ENCODE measurements around the gene PTPRM. TPM values are rescaled to one million over a fixed set of nuclear protein-coding genes. Genes with fewer than 3 reads are reported as not detected.

PTPRM gene
- total and polyA plus RNA-seq, 2 donors (not counting 3 experiments of a cell fraction or from before 2014, with no cell fraction given), result 37.4 to 43.7 TPM

DNA sequence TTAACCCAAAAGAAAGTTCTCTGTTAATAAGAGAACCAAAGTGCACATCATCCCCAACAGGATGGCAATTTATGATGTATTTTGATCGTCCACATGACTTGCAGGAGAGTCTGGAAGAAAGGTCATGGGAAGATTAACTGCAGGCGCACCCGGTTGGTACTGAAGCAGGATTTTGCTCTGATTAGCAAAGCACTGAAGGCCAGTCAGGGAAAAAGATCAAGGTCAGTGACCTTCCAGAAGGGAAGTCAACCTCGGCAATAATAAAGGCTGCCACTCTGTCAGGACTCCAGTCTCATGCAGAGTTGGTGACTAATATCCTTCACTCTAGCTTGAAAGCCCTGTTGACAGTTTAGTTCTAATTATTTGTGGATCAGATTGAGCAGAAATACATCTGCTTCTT, 609.4 kb downstream of the PTPRM start:
- ChIA-PET POLR2A (no interaction called here), CTCF (interaction anchor here (1.4 kb wide), 1 partner anchor 14 kb away, joined by 3 read pairs; no protein-coding TSS in a partner anchor)
- no peaks in the 10 kb centered on the region for H3K79me2 ChIP-seq (ENCODE audit: control insufficient read depth, insufficient read depth, low read length)
- FAIRE-seq (no peak), DNase-seq (ENCODE audit: low read depth, low spot score) (no peak)
- H3K9ac ChIP-seq (replicated peaks; ENCODE audit: extremely low read depth, insufficient read depth, low read length), result no peak overlapping the region
- no peaks in the 10 kb centered on the region for H4K20me1 ChIP-seq (replicated peaks; ENCODE audit: control insufficient read depth, extremely low read depth, insufficient read depth, low read length)
- dilution Hi-C loops (cut with MboI; ENCODE audit: extremely low pct_ligation_motif_present, low sequenced_read_pairs), result no loop called here
- no peaks in the 10 kb centered on the region for H3K4me1 ChIP-seq (ENCODE audit: control insufficient read depth, extremely low read depth, insufficient read depth, low read length)
- no TSS peak for BruUV-seq (replicated peaks)
- H3K9me3 ChIP-seq (replicated peaks; ENCODE audit: control insufficient read depth, insufficient read depth, low read length), result no peaks in the 10 kb centered on the region
- no peak overlapping the region for H3K27ac ChIP-seq (ENCODE audit: insufficient read depth, low read depth, low read length)
- intact Hi-C loops (cut with micrococcal nuclease), result no loop called here
- no peaks in the 10 kb centered on the region for H3K36me3 ChIP-seq (ENCODE audit: control insufficient read depth in 2 of 2, extremely low read depth in 1 of 2, insufficient read depth in 2 of 2, low read length in 2 of 2)
- no peak overlapping the region for H2AFZ ChIP-seq (ENCODE audit: low read depth, low read length)
- H3K4me2 ChIP-seq (ENCODE audit: insufficient read depth, low read length), result no peak overlapping the region
- no peak overlapping the region for H3K4me3 ChIP-seq (replicated peaks in 1 of 3; ENCODE audit: insufficient read depth in 1 of 3, low read depth in 1 of 3, low read length in 3 of 3)
- no peaks in the 10 kb centered on the region for H3K9me1 ChIP-seq (replicated peaks; ENCODE audit: control insufficient read depth, extremely low read depth, insufficient read depth, low read length)
- no peak for TF ChIP-seq JUN (IDR thresholded peaks at IDR 0.05; ENCODE audit: borderline replicate concordance, insufficient read depth, insufficient read length, low read depth)
- no peak for TF ChIP-seq FOS (IDR thresholded peaks at IDR 0.05; ENCODE audit: borderline replicate concordance, insufficient read depth, low read length)
- TF ChIP-seq, protein P1, sequence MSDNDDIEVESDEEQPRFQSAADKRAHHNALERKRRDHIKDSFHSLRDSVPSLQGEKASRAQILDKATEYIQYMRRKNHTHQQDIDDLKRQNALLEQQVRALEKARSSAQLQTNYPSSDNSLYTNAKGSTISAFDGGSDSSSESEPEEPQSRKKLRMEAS (IDR thresholded peaks at IDR 0.05; ENCODE audit: insufficient read depth, insufficient read length), result no peak
- TF ChIP-seq, protein P2, sequence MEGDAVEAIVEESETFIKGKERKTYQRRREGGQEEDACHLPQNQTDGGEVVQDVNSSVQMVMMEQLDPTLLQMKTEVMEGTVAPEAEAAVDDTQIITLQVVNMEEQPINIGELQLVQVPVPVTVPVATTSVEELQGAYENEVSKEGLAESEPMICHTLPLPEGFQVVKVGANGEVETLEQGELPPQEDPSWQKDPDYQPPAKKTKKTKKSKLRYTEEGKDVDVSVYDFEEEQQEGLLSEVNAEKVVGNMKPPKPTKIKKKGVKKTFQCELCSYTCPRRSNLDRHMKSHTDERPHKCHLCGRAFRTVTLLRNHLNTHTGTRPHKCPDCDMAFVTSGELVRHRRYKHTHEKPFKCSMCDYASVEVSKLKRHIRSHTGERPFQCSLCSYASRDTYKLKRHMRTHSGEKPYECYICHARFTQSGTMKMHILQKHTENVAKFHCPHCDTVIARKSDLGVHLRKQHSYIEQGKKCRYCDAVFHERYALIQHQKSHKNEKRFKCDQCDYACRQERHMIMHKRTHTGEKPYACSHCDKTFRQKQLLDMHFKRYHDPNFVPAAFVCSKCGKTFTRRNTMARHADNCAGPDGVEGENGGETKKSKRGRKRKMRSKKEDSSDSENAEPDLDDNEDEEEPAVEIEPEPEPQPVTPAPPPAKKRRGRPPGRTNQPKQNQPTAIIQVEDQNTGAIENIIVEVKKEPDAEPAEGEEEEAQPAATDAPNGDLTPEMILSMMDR (IDR thresholded peaks at IDR 0.05; ENCODE audit: extremely low read depth in 1 of 2, insufficient read depth in 1 of 2, low read depth in 1 of 2, low read length in 2 of 2), result no peak
- no peak for TF ChIP-seq POLR2AphosphoS5 (IDR thresholded peaks at IDR 0.05; ENCODE audit: insufficient read depth, low read depth, low read length)
- TF ChIP-seq MYC (IDR thresholded peaks at IDR 0.05; ENCODE audit: low read depth, low read length), result no peak
- TF ChIP-seq POLR2A (IDR thresholded peaks at IDR 0.05; ENCODE audit: low read depth, low read length), result no peak
- TF ChIP-seq GATA2 (IDR thresholded peaks at IDR 0.05; ENCODE audit: insufficient read depth, insufficient read length, low read depth, low read length), result no peak
- TF ChIP-seq EZH2 (IDR thresholded peaks at IDR 0.05; ENCODE audit: borderline replicate concordance, low read depth, low read length, severe bottlenecking), result no peak
- H3K27me3 ChIP-seq (ENCODE audit: control insufficient read depth in 2 of 2, insufficient read depth in 2 of 2, low read length in 2 of 2), result no peaks in the 10 kb centered on the region

Data from endothelial cell of umbilical vein (primary cell).